Natural killer cell (primary cell): ENCODE measurements around the gene ARL15. TPM values are rescaled to one million over a fixed set of nuclear protein-coding genes. Genes with fewer than 3 reads are reported as not detected.
A peak's percentile ranks its signal among the peaks of the same experiment; 100 is the strongest.

Experiments
- ATAC-seq, 3 donors: fragments of 150-1000 bp in 2 of 3; fragments of 200-7000 bp in 1 of 3; cut with Tn5 transposase; 1 replicate in 1 of 3; 2 replicates in 2 of 3; pipeline ENCODE4 v1.10.0; 2021; ENCODE audit warnings: mild to moderate bottlenecking in 2 of 3, moderate library complexity in 2 of 3
- DNase-seq, 2 donors: peaks; one replicate each; pipeline versions ENCODE4 v3.0.0 to v3.0.0-alpha.2; 2013 to 2021; ENCODE audit warnings: mixed read lengths in 1 of 2
- H3K27ac ChIP-seq: one replicate; pipeline ENCODE4 v1.5.1; 2013; ENCODE audit warnings: mild to moderate bottlenecking, low read length
- H3K27me3 ChIP-seq: one replicate; pipeline ENCODE4 v1.6.1; 2013; ENCODE audit warnings: low read length; ENCODE audit not compliant: control insufficient read depth, insufficient read depth
- H3K36me3 ChIP-seq: one replicate; pipeline ENCODE4 v1.6.1; 2013; ENCODE audit warnings: low read length; ENCODE audit not compliant: control insufficient read depth, insufficient read depth
- H3K4me1 ChIP-seq: one replicate; pipeline ENCODE4 v1.6.1; 2013; ENCODE audit warnings: low read length; ENCODE audit not compliant: control insufficient read depth, insufficient read depth
- H3K4me3 ChIP-seq: one replicate; pipeline ENCODE4 v1.5.1; 2013; ENCODE audit warnings: low read length
- H3K9me3 ChIP-seq: one replicate; pipeline ENCODE4 v1.6.1; 2013; ENCODE audit warnings: low read length; ENCODE audit not compliant: control insufficient read depth, insufficient read depth
- H3K27ac Mint-ChIP-seq, 2 donors: one replicate each; pipeline ENCODE4 v1.8.0; 2022; ENCODE audit warnings: mild to moderate bottlenecking in 2 of 2, mixed read lengths in 2 of 2, moderate library complexity in 1 of 2
- H3K27me3 Mint-ChIP-seq, 2 donors: one replicate each; pipeline ENCODE4 v1.8.0; 2022; ENCODE audit warnings: low read depth in 2 of 2, mixed read lengths in 2 of 2
- H3K36me3 Mint-ChIP-seq: one replicate; pipeline ENCODE4 v1.8.0; 2022; ENCODE audit warnings: mixed read lengths
- H3K4me1 Mint-ChIP-seq, 2 donors: one replicate each; pipeline ENCODE4 v1.8.0; 2022; ENCODE audit warnings: mixed read lengths in 2 of 2
- H3K4me3 Mint-ChIP-seq: one replicate; pipeline ENCODE4 v1.8.0; 2022; ENCODE audit warnings: mild to moderate bottlenecking, moderate library complexity, mixed read lengths
- H3K9me3 Mint-ChIP-seq, 2 donors: one replicate each; pipeline ENCODE4 v1.8.0; 2022; ENCODE audit warnings: mixed read lengths in 2 of 2
- CTCF ChIP-seq: fragments of 200-600 bp; IDR thresholded peaks from one replicate; pipeline ENCODE4 v1.8.0; 2022; ENCODE audit warnings: antibody characterized with exemption
- WGBS: methylation state at CpG from one replicate; pipeline ENCODE4 v1.1.7; 2013; ENCODE audit warnings: missing lambda C conversion rate; ENCODE audit not compliant: insufficient coverage; 5-methylcytosine and 5-hydroxymethylcytosine counted together
- intact Hi-C: fragments of 100-400 bp; cut with micrococcal nuclease; formaldehyde crosslinking; loops from one replicate; pipeline ENCODE4 v1.14.2; 2022
- total RNA-seq, 4 donors: library from RNA; stranded (reverse); fragments of 120-200 nt in 1 of 4; gene quantifications; one replicate each; pipeline versions ENCODE4 v1.2.3 to v1.2.4, GENCODE V29; 2013 to 2022

The ARL15 gene
- total RNA-seq, 3 donors from 2014 or later (not counting 1 experiment from before 2014, with no cell fraction given), result 28.9 to 35.1 (median 33.1) TPM

DNA sequence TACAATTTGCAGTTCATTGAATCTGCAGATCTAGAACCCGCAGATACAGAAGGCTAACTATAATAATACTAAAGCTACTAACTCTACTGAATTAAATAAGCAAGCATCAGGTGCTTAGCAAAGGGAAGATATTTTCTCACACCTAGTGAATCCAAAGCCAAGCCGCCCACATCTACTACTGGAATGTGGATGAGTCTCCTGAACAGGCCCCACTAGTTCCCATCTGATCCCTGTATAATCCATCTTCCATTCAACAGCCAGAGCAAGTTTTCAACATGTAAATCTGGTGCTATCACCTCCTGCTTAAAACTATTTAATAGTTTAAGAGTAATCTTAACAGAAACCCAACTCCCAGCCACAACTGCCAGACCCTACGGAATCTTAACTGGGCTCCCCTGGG, 18.9 kb downstream of the ARL15 start:
- H3K27me3 Mint-ChIP-seq, result no peaks in the 10 kb centered on the region
- no peak for DNase-seq
- H3K36me3 Mint-ChIP-seq, result no peaks in the 10 kb centered on the region
- 66% methylated on average over 2 of the region's 3 CpGs for WGBS
- Histone ChIP-seq H3K9me3 (peaks cover 2% of the 10 kb centered on the region), H3K27ac (no peak overlapping the region), H3K27me3 (no peaks in the 10 kb centered on the region), H3K36me3 (no peaks in the 10 kb centered on the region), H3K4me3 (no peak overlapping the region), H3K4me1 (no peaks in the 10 kb centered on the region)
- TF ChIP-seq CTCF, result no peak
- no peak overlapping the region for H3K4me3 Mint-ChIP-seq
- peaks cover 66 to 71% of the 10 kb centered on the region in 2 donors for H3K4me1 Mint-ChIP-seq
- intact Hi-C loops, result no loop called here
- H3K27ac Mint-ChIP-seq, result peak overlapping the region in 1 of 2 donors; percentile 30
- no peaks in the 10 kb centered on the region for H3K9me3 Mint-ChIP-seq
- no peak for ATAC-seq

DNA sequence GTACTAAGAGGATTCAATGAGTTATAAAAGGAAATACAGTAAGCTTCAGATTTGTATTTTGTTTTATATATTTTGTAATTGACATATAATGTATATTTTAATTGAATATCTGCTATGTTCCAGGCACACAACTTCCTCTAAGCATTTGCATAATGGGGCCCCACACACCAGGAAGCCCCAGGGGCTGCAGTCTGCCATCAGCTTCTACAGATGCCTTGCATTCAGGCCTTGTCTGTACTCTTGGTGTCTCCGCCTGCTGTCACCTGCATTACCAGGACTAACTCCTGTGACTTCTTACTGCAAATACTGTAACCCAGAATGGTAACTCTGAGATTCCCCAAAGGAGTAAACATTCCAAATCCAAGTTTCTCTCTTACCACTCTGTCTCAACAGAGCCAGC, 20.6 kb downstream of the ARL15 start:
- H3K36me3 ChIP-seq, result no peaks in the 10 kb centered on the region
- ATAC-seq (no peak), DNase-seq (no peak)
- no peaks in the 10 kb centered on the region for H3K4me1 ChIP-seq
- Mint-ChIP-seq H3K27ac (no peak overlapping the region), H3K36me3 (no peaks in the 10 kb centered on the region), H3K27me3 (no peaks in the 10 kb centered on the region), H3K9me3 (no peaks in the 10 kb centered on the region), H3K4me3 (no peak overlapping the region), H3K4me1 (peaks cover 54 to 57% of the 10 kb centered on the region in 2 donors)
- H3K27ac ChIP-seq, result no peak overlapping the region
- 100% methylated on average over 1 of the region's 1 CpG for WGBS
- intact Hi-C loops, result no loop called here
- no peak overlapping the region for H3K4me3 ChIP-seq
- no peaks in the 10 kb centered on the region for H3K27me3 ChIP-seq
- TF ChIP-seq CTCF, result no peak
- H3K9me3 ChIP-seq, result peaks cover 2% of the 10 kb centered on the region

DNA sequence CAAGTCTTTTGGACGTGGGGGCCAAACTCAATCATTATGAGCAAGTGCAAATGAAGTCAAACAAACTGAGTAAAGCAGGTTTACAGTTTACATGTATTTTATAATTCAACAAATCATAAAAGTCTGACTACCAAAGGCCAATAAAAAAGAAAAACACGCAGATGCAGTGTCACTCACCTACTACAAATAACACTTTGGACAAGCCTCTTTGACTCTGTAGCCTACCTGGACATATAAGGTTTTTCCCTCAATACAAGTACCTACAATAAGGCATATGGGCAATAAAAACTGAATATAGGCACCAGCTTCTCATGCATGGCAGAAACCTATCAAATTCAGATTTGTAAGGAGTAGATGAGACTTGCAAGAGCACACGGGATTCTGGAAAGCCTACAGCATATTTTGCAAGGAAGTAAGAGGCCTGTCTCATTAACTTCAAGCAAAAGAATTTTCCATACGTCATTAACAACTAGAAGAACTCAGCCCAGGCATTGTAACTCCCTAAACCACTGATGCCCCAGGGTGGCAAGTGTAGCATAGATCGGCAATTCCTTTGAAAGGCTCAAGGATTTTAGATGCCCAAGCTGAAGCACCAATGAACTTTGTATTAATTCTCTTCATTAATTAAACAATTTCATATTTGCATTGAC, 21.7 kb downstream of the ARL15 start:
- H3K27ac ChIP-seq, result no peak overlapping the region
- TF ChIP-seq CTCF, result no peak
- no peaks in the 10 kb centered on the region for H3K36me3 Mint-ChIP-seq
- H3K4me1 ChIP-seq, result no peaks in the 10 kb centered on the region
- H3K4me1 Mint-ChIP-seq, result peaks cover 44 to 48% of the 10 kb centered on the region in 2 donors
- H3K27me3 ChIP-seq, result no peaks in the 10 kb centered on the region
- no peaks in the 10 kb centered on the region for H3K27me3 Mint-ChIP-seq
- intact Hi-C loops, result no loop called here
- ATAC-seq (no peak), DNase-seq (no peak)
- no peak overlapping the region for H3K27ac Mint-ChIP-seq
- H3K4me3 Mint-ChIP-seq, result no peak overlapping the region
- over 99% methylated on average over 5 of the region's 5 CpGs for WGBS
- peaks cover 2% of the 10 kb centered on the region for H3K9me3 ChIP-seq
- H3K36me3 ChIP-seq, result no peaks in the 10 kb centered on the region
- H3K4me3 ChIP-seq, result no peak overlapping the region
- no peaks in the 10 kb centered on the region for H3K9me3 Mint-ChIP-seq

DNA sequence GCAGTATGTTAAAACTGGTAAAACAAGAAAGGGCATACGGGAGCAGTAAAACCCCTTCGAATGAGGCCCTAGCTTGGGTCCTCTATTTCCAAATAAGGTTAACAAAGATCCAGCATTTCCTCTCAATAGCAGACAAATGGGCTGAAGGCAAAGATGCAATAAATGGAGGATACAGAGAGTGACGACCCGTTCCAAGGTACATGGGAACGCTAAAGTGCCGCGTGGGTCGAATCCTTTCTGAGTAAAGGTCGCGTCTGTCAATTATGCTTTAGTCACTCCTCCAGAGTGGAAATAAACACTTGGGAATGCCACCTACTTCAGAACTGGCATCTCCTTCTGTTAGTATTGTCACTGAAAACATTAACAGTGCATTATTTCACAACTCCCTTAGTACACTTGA, 24.7 kb downstream of the ARL15 start:
- Histone ChIP-seq H3K9me3 (peaks cover 2% of the 10 kb centered on the region), H3K36me3 (no peaks in the 10 kb centered on the region), H3K4me1 (no peaks in the 10 kb centered on the region), H3K27ac (no peak overlapping the region), H3K27me3 (no peaks in the 10 kb centered on the region), H3K4me3 (no peak overlapping the region)
- H3K36me3 Mint-ChIP-seq, result no peaks in the 10 kb centered on the region
- H3K9me3 Mint-ChIP-seq, result no peaks in the 10 kb centered on the region
- TF ChIP-seq CTCF, result no peak
- H3K4me1 Mint-ChIP-seq, result peaks cover 38 to 39% of the 10 kb centered on the region in 2 donors
- intact Hi-C loops, result no loop called here
- 88% methylated on average over 10 of the region's 10 CpGs for WGBS
- H3K27ac Mint-ChIP-seq, result no peak overlapping the region
- H3K4me3 Mint-ChIP-seq, result no peak overlapping the region
- DNase-seq (no peak), ATAC-seq (no peak)
- no peaks in the 10 kb centered on the region for H3K27me3 Mint-ChIP-seq
